ENCODE results near the gene OR8H1.

Gene OR8H1

DNA sequence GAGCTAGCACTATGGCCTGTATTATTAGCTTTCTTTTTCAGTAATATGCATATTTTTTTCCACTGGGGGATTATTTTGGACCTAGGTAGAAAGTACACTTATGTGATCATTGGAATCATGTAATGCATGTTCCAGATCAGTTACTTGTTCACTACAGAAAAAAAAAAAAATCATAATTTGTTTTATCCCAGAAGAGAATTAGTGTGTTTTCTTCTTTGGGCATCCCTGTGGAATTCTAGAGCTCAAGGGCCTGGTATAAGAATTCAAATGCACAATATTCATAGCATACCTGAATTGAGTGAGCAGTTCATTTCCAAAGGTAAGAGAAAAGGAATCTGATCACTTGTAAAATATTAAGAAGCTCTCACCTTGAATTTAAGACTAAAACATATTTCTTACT is 18.2 kb downstream of the OR8H1 start, which contains the start of gene OR5T1:
OR5T1 (plus strand) TSS at position 301 of the 400 bp plus-strand sequence. CDS start 1,485 bp downstream, outside the sequence.
- H3K27ac ChIP-seq: no peak within 1 kb of the TSS
- TF ChIP-seq, protein P1, sequence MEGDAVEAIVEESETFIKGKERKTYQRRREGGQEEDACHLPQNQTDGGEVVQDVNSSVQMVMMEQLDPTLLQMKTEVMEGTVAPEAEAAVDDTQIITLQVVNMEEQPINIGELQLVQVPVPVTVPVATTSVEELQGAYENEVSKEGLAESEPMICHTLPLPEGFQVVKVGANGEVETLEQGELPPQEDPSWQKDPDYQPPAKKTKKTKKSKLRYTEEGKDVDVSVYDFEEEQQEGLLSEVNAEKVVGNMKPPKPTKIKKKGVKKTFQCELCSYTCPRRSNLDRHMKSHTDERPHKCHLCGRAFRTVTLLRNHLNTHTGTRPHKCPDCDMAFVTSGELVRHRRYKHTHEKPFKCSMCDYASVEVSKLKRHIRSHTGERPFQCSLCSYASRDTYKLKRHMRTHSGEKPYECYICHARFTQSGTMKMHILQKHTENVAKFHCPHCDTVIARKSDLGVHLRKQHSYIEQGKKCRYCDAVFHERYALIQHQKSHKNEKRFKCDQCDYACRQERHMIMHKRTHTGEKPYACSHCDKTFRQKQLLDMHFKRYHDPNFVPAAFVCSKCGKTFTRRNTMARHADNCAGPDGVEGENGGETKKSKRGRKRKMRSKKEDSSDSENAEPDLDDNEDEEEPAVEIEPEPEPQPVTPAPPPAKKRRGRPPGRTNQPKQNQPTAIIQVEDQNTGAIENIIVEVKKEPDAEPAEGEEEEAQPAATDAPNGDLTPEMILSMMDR (IDR thresholded peaks at IDR 0.05): no peak
- no peak for TF ChIP-seq ZFX (IDR thresholded peaks at IDR 0.05; ENCODE audit: borderline replicate concordance)

DNA sequence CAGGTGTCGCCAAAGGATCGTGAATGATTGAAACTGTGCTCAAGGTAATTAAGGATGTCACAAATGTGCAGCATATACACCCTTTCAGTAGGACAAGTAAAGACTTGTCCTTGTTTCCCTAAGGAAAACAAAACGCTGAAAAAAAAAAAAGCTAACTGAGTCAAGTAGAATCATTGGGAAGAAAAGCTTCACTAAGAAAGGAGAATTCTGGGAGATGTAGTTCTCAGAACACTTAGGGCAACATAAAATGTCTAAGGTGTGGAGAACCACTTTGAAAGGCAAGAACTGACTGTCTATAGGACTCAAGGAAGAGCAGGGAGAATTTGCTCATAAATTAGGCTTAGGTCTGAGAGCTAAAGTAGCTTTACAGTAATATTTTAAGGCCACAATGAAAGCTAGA is 21.0 kb downstream of the OR8H1 start:
- TF ChIP-seq, protein P1 (IDR thresholded peaks at IDR 0.05): no peak
- TF ChIP-seq ZFX (IDR thresholded peaks at IDR 0.05; ENCODE audit: borderline replicate concordance): no peak
- no peak overlapping the region for H3K27ac ChIP-seq

GRCh38 chr11:56251954-56252353 is 40.1 kb downstream of the OR8H1 start, which contains the start of gene OR5T3:
TSS of gene OR5T3 (plus strand) at chr11:56252254. CDS start at chr11:56252254, 0 bp downstream.
- H3K27ac ChIP-seq: no peak within 1 kb of the TSS
- TF ChIP-seq, protein P1 (IDR thresholded peaks at IDR 0.05): no peak
- no peak for TF ChIP-seq ZFX (IDR thresholded peaks at IDR 0.05; ENCODE audit: borderline replicate concordance)
